Endodermal cell (in vitro differentiated cells): ENCODE measurements around the gene SLC5A9. TPM values are rescaled to one million over a fixed set of nuclear protein-coding genes. Genes with fewer than 3 reads are reported as not detected.
A peak's percentile ranks its signal among the peaks of the same experiment; 100 is the strongest.

ENCODE experiments used
- DNase-seq: peaks from one replicate; pipeline ENCODE4 v3.0.0-alpha.2; 2017
- H3K27ac ChIP-seq: 2 replicates; pipeline ENCODE4 v1.5.1; 2013; ENCODE audit warnings: mild to moderate bottlenecking, low read depth, low read length, moderate library complexity
- H3K27me3 ChIP-seq: 2 replicates; pipeline ENCODE4 v1.6.1; 2013; ENCODE audit warnings: mild to moderate bottlenecking, low read length, moderate library complexity; ENCODE audit not compliant: insufficient read depth, control insufficient read depth, poor library complexity, severe bottlenecking
- H3K36me3 ChIP-seq: 2 replicates; pipeline ENCODE4 v1.7.0; 2013; ENCODE audit warnings: mild to moderate bottlenecking, low read length, moderate library complexity; ENCODE audit not compliant: control insufficient read depth, insufficient read depth
- H3K4me1 ChIP-seq: one replicate; pipeline ENCODE4 v1.7.0; 2013; ENCODE audit warnings: low read length; ENCODE audit not compliant: control insufficient read depth, insufficient read depth
- H3K4me3 ChIP-seq: 2 replicates; pipeline ENCODE4 v1.5.1; 2013; ENCODE audit warnings: mild to moderate bottlenecking, low read length, moderate library complexity
- H3K9ac ChIP-seq: 2 replicates; pipeline ENCODE4 v1.6.1; 2013; ENCODE audit warnings: mild to moderate bottlenecking, low read length, moderate library complexity; ENCODE audit not compliant: poor library complexity, severe bottlenecking; ENCODE audit errors: extremely low read depth
- H3K9me3 ChIP-seq: 2 replicates; pipeline ENCODE4 v1.6.1; 2013; ENCODE audit warnings: mild to moderate bottlenecking, low read length, moderate library complexity; ENCODE audit not compliant: control insufficient read depth
- H3K27ac Mint-ChIP-seq: 2 replicates; pipeline ENCODE4 v1.8.0; 2020; ENCODE audit warnings: mixed read lengths
- H3K27me3 Mint-ChIP-seq: 2 replicates; pipeline ENCODE4 v1.8.0; 2021; ENCODE audit warnings: mild to moderate bottlenecking, mixed read lengths; ENCODE audit not compliant: insufficient read depth
- H3K36me3 Mint-ChIP-seq: 2 replicates; pipeline ENCODE4 v1.8.0; 2020; ENCODE audit warnings: low read depth, mixed read lengths
- H3K4me1 Mint-ChIP-seq: 2 replicates; pipeline ENCODE4 v1.8.0; 2020; ENCODE audit warnings: mixed read lengths
- H3K4me3 Mint-ChIP-seq: 2 replicates; pipeline ENCODE4 v1.8.0; 2020; ENCODE audit warnings: mild to moderate bottlenecking, moderate library complexity, mixed read lengths
- H3K9me3 Mint-ChIP-seq: 2 replicates; pipeline ENCODE4 v1.8.0; 2020; ENCODE audit warnings: mild to moderate bottlenecking, mixed read lengths
- CTCF ChIP-seq: fragments of 200-600 bp; sonication (generic); conservative IDR thresholded peaks from 2 replicates; pipeline ENCODE4 v1.5.0; 2021; ENCODE audit warnings: antibody characterized with exemption, mild to moderate bottlenecking
- WGBS, 2 experiments: methylation state at CpG; one replicate each; pipeline versions ENCODE4 v1.1.5 to v1.1.7; 2013; ENCODE audit warnings: missing lambda C conversion rate in 2 of 2, mixed read lengths in 1 of 2; ENCODE audit not compliant: insufficient coverage in 1 of 2, insufficient read length in 1 of 2; 5-methylcytosine and 5-hydroxymethylcytosine counted together
- total RNA-seq, 2 donors: library from RNA; stranded (reverse); fragmentation: NEBNext Ultra II Directional in 1 of 2; extraction: Animal tissue kit (Norgen Biotek cat#: 25700) in 1 of 2; gene quantifications; 2 replicates in 1 of 2; 3 replicates in 1 of 2; pipeline ENCODE4 v1.2.1, GENCODE V29; 2021

The SLC5A9 gene
- total RNA-seq, 2 donors from 2014 or later, result 52.4 to 114 TPM

DNA sequence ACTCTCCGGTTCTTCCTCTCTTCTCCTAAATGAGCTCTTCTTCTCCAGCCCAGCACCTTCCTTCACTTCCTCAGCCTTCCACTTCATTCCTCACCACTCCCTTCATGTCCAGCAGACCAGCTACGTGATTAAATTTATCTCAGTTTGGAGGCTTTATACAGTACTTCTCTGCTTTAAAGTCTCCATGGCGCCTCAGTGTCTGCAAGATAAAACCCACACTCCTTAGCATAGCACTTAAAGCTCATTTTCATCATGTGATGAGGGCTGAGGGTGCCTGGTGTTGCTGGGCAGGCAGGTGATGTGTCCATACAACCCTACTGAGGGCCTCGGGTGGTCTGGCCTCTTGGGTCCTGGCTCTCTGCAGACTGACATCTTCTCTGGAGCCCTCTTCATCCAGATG, 7.7 kb downstream of the SLC5A9 start:
- no peaks in the 10 kb centered on the region for H3K9me3 ChIP-seq
- no peaks in the 10 kb centered on the region for H3K27me3 ChIP-seq
- no peaks in the 10 kb centered on the region for H3K27me3 Mint-ChIP-seq
- H3K9ac ChIP-seq, result no peak overlapping the region
- H3K4me1 ChIP-seq, result no peaks in the 10 kb centered on the region
- H3K4me3 Mint-ChIP-seq, result no peak overlapping the region
- TF ChIP-seq CTCF, result no peak
- DNase-seq, result peak; percentile 38
- peaks cover 48% of the 10 kb centered on the region for H3K36me3 ChIP-seq
- H3K27ac ChIP-seq, result no peak overlapping the region
- H3K4me3 ChIP-seq, result no peak overlapping the region
- no peak overlapping the region for H3K27ac Mint-ChIP-seq
- peaks cover 1% of the 10 kb centered on the region for H3K4me1 Mint-ChIP-seq
- H3K36me3 Mint-ChIP-seq, result peaks cover 56% of the 10 kb centered on the region
- WGBS, 2 experiments, result 91 to 96% methylated on average over 3 to 4 of the region's 4 CpGs
- H3K9me3 Mint-ChIP-seq, result no peaks in the 10 kb centered on the region

GRCh38 chr1:48232722-48233121, 10.2 kb downstream of the SLC5A9 start:
- H3K27me3 ChIP-seq, result no peaks in the 10 kb centered on the region
- WGBS, 2 experiments, result 100% methylated on average over 1 of the region's 1 CpG
- H3K9ac ChIP-seq, result no peak overlapping the region
- H3K9me3 Mint-ChIP-seq, result no peaks in the 10 kb centered on the region
- no peaks in the 10 kb centered on the region for H3K9me3 ChIP-seq
- no peaks in the 10 kb centered on the region for H3K4me1 ChIP-seq
- no peak overlapping the region for H3K27ac Mint-ChIP-seq
- peaks cover 1% of the 10 kb centered on the region for H3K4me1 Mint-ChIP-seq
- H3K27me3 Mint-ChIP-seq, result no peaks in the 10 kb centered on the region
- no peak overlapping the region for H3K4me3 Mint-ChIP-seq
- H3K27ac ChIP-seq, result no peak overlapping the region
- no peak overlapping the region for H3K4me3 ChIP-seq
- H3K36me3 ChIP-seq, result peaks cover 52% of the 10 kb centered on the region
- TF ChIP-seq CTCF, result no peak
- no peak for DNase-seq
- peaks cover 60% of the 10 kb centered on the region for H3K36me3 Mint-ChIP-seq

DNA sequence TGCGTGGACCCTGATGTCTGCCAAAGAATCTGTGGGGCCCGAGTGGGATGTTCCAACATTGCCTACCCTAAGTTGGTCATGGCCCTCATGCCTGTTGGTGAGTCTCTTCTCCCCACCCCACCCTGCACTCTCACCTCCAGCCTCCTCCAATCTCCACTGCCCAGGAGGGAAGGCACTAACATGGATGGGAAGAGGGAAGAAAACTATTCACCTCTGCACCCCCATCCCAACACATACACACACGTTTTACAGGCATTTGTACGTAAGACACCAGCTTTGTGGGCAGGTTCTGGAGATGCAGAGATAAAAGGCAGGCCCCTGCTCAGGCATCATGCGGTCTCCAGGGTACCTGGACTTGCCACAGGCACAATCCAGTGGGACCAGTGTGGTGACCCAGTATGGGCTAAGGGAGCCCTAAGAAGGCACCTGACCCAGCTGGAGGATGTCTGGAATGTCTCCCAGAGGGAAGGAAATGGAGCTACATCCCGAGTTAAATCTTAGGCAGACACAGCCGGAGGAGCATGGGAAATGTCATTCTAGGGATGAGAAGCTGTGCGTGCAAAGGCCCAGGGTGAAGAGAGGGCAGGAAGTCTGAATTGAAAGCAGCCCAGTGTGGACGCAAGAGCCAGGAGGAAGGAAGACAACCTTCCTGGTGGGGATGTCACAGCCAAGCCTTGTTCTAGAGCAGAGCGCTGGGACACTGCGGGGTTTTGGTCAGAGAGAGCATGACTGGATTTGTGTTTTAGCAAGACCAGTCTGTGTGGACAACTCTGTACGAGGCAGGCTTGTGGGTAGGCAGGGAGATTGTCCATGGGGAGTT, 11.4 kb downstream of the SLC5A9 start:
- Histone ChIP-seq H3K27me3 (no peaks in the 10 kb centered on the region), H3K9me3 (no peaks in the 10 kb centered on the region), H3K36me3 (peaks cover 64% of the 10 kb centered on the region), H3K4me3 (no peak overlapping the region), H3K4me1 (no peaks in the 10 kb centered on the region), H3K27ac (no peak overlapping the region), H3K9ac (no peak overlapping the region)
- no peaks in the 10 kb centered on the region for H3K27me3 Mint-ChIP-seq
- no peak for DNase-seq
- 92 to 97% methylated on average over 9 to 12 of the region's 12 CpGs for WGBS, 2 experiments
- H3K27ac Mint-ChIP-seq, result no peak overlapping the region
- no peaks in the 10 kb centered on the region for H3K9me3 Mint-ChIP-seq
- H3K36me3 Mint-ChIP-seq, result peaks cover 67% of the 10 kb centered on the region
- H3K4me1 Mint-ChIP-seq, result peaks cover 1% of the 10 kb centered on the region
- TF ChIP-seq CTCF, result no peak
- no peak overlapping the region for H3K4me3 Mint-ChIP-seq
